Glomerular visceral epithelial cell (primary cell): ENCODE results near the gene PTPRT.

Source experiments
- DNase-seq: peaks from one replicate; pipeline ENCODE4 v3.0.0-alpha.2; 2016; ENCODE audit errors: extremely low spot score

Gene PTPRT

DNA sequence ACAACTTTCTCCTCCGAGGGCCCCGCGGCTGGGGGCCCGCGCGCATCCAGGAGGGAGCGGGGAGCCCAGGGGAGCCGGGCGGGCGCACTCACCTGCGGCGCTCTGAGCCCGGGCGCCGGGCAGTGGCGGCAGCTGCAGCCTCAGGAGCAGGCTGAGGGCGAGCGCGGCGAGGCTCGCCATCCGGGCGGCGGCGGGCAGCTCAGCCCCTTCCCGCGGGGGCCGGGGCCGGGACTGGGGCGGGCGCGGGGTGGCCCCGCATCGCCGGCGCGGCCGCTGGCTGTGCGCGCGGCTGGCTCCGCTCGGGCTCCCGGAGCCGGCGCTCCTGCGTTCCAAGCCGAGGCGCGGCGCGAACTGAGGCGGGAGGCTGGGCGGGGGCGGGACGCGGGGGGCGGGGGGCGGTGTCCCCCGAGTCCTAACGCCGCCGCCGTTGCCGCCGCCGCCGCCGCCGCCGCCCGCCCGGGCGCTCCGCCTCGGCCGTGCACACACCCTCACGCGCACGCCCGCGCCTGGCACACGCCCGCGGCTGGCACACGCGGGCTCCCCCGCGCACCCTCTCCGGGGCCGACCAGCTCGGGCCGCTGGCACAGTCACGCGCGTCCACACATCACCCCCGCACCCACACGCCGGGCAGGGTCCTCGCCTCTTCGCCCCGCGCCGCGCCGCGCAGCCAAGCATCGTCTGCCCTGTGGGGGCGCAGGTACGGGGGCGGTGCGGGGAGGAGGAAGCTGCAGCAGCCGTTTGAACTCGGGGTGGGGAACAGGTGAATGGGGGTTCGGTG is at the start of gene PTPRT:
Gene PTPRT (minus strand): TSS at position 353 of the 778 bp plus-strand sequence. CDS start 173 bp downstream, at position 180.
- no peak for DNase-seq

- no peak for DNase-seq
These were observed 49.1 kb upstream of the PTPRT start for GRCh38 chr20:43238833-43239232.

- no peak for DNase-seq
These were observed 48.6 kb upstream of the PTPRT start for GRCh38 chr20:43238266-43238665.

- DNase-seq: no peak
These were observed 48.0 kb upstream of the PTPRT start for GRCh38 chr20:43237651-43238168.

DNA sequence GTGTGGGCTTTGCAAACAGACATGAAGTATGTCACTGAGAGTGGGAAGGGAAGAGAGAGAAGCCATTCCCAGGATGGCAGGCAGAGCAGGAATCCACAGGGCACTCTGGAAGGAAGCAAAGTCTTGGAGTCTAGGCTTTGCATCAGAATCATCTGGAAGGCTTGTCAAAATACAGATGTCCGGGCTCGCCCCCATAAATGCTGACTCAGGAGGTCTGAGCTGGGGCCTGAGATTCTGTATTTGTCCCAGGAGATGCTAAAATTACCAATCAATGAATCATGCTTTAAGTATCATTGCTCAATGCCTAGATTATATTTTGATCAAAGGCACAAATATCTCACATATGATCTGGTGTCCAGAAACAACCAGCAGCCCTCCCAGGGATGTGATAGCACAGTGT is 46.3 kb upstream of the PTPRT start:
- no peak for DNase-seq

DNA sequence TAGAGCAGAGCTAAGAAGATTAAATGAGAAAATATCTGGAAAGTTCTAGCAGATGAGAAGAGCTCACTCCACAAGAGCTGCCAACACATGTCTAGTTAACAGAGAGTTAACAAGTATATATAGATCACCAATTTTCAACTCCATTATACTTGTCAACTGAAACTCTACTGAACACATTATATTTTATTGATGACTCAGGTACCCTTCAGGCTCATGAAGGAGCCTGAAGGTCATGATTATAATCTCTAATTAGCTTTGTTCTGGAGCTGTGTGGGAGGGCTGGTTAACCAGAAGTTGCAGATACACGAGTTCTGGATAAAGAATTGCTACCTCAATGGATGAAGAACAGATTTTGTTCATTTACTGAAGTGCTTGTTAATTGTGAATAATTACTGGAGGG is 42.1 kb upstream of the PTPRT start:
- DNase-seq: no peak

DNA sequence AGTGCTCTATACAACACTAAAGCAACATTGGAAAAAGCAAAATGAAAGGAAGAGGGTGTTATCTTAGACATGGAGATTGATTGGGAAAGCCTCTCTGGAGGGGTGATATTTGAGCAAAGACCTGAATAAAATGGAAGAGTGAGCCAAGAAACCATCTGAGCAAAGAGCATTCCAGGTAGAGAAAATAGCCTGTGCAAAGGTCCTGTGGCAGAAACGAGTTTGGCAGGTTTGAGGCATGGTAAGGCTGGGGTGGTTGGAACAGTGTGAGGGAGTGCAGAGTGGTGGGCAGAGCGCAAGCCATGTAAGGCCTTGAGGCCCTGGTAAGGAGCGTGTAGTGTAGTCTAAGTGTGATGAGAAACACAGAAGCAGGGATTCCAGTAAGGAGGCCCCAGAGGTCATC is 40.0 kb upstream of the PTPRT start:
- no peak for DNase-seq

DNA sequence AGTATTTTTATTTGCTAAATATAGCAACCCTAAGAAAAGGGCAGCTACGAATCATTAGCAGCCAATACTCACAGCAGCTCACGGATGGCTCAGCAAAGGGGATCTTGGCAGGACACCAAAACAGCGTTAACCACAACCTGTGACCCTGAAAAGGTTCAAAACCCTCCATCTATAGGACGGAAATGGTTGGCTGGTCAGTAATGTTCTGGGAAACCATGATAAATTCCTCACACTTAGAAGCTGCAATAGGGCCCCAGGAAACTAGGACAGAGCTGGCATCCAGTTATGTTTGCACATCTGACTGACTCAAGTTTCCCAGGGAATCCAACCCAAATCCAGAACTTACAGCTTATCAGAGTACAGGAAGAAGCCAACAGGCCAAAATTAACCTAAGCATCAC is 30.9 kb upstream of the PTPRT start:
- DNase-seq: peak; percentile 32

GRCh38 chr20:43210901-43211300 is 21.2 kb upstream of the PTPRT start:
- DNase-seq: no peak

- DNase-seq: no peak
These were observed 20.1 kb upstream of the PTPRT start for GRCh38 chr20:43209831-43210230.

DNA sequence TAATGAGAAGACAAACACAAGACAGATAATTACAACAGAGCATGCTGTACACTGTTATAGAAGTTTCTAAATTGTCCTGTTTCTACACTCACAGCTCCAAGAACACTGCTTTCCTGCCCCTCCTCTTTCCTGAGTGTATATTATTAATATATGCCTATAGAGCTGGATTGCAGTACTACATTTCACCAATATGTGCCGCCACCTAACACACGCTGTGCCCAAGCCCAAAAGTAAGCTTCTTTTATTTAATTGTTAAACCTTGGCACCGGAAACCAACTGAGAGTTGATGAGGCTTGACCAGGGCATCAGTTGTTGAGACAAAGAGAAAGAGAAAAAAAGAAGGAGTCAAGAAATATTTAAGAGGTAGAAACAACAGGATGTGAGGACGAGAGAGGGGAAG is 16.0 kb upstream of the PTPRT start:
- DNase-seq: no peak

- no peak for DNase-seq
These were observed 12.4 kb upstream of the PTPRT start for GRCh38 chr20:43202100-43202499.

DNA sequence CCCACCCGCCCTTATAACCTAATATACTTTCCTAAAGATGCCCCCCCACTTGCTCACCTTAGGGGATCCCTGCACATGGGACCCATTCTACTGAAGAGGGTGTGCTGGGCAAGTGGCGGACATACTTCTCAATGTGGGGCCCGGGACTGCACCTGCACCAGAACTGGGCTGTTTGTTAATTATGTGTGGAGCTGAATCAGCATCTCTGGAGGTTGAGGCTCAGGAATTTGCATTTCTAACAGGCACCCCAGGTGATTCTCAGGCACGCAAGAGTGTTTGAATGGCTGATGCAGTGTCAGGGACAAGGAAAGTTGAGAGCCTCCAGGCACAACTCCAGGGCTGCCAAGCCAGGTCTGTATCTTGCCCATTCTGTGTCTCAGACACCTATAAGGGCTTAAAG is 8.9 kb upstream of the PTPRT start:
- DNase-seq: no peak

- no peak for DNase-seq
These were observed 6.5 kb upstream of the PTPRT start for GRCh38 chr20:43196243-43196642.

- no peak for DNase-seq
These were observed 4.4 kb upstream of the PTPRT start for GRCh38 chr20:43194137-43194536.

DNA sequence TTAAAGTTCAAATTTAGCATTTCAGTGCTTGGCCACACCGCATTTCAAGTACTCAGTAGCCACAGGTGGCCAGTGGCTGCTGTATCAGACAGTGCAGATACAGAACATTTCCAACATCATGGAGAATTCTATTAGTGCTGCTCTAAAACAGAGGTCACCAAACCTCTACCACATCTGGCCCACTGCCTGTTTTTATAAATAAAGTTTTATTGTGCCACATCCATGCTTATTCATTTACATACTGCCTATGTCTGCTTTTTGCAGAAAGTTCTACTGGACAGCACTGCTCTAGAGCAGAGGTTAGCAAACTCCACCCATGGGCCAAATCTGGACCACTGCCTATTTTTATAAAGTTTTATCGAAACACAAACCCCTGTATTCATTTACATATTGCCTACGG is 3.7 kb upstream of the PTPRT start:
- DNase-seq: no peak

DNA sequence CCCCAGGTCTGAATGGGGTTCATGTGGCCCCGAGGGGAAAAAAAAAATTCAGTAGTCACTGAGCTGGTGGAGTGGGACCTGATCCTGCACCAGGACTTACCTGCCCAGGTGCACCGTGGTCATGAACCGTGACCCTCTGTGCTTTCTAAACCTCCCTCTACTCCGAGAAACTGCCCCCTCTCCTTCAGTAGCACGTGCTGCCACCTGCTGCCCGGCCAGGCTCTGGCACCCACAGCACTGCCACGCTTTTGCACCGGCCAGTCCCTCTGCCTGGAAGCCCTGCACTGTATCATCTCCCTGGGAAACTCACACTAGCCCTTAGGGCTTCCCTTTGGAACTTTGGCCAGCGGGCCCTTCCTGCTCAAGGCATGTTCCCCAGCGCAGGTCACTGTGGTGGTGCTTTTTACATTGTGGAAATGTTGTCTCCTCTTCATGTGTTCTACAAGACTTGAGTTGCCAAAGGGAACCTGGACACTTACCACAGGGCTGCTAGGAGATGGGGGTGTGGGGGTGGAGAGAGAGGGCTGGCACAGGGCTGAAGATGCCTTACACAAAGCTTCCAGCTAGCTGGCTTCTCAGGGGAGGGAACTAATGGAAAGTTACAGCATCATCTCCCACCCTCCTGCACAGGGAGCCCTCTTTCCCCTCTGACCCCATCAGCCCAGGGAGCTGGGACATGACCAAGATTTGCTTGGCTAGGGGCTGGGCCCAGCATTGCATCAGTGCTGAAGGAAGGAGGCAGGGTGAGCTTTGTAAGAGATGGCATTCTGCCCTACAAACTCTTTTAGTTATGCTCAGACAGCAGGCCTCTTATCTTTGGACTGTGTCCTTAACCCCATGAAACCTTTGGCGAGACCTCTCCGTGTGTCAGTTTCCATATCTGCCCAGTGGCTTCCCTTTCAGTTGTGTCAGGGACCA is 2.5 kb upstream of the PTPRT start:
- DNase-seq: no peak

DNA sequence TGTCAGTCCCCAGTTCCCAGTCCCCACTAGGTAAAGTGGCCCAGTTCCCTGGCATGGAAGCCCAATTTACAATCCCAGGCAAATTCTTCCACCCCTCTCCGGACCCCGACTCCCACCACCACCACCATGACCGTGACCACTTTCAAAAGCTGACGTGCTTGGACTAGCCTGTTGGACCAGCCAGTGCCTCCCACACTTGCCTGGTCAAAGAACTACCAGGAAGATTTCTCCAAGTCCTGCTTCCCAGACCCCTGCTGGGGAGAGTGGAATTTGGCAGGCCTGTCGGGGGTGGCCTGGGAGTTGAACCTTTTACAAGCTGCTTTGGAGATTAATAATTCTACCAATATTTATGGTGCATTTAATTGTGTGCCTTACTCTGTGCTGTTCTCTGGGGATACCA is 1.4 kb upstream of the PTPRT start:
- no peak for DNase-seq

DNA sequence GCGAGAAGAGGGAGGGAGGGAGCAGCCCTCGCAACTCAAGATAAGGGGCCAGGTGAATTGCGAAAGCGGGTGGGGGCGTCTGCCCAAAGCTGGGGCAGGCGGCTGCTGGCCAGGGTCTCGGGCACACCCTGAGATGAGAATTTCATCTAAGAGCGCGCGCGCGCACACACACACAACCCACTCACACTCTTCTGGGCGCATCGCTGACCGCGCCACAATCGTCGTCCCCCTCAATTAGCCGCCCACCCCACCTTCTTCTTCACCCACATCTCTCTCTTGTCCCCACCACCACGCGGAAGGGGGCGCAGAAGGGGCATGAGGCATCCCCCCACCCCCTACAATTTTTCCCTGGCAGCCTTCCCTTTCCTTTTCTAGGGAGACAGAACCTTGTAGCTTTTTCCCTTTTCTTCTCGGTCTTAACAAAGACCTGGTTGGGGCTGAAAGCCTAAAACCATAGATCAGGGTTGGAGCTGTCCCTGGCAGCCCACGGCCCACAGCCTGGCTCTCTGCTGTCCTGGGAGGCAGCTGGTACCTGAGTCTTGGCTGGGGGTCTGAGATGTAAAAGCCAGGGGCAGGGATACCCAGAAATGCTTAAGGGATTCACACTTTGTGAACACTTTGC is 737 bp upstream of the PTPRT start:
- no peak for DNase-seq

- no peak for DNase-seq
These were observed 699 bp downstream of the PTPRT start for GRCh38 chr20:43188861-43189553.

GRCh38 chr20:43188234-43188653 is 1.5 kb downstream of the PTPRT start:
- DNase-seq: no peak
